ENCODE data around the gene LYZL4.

LYZL4 gene

DNA sequence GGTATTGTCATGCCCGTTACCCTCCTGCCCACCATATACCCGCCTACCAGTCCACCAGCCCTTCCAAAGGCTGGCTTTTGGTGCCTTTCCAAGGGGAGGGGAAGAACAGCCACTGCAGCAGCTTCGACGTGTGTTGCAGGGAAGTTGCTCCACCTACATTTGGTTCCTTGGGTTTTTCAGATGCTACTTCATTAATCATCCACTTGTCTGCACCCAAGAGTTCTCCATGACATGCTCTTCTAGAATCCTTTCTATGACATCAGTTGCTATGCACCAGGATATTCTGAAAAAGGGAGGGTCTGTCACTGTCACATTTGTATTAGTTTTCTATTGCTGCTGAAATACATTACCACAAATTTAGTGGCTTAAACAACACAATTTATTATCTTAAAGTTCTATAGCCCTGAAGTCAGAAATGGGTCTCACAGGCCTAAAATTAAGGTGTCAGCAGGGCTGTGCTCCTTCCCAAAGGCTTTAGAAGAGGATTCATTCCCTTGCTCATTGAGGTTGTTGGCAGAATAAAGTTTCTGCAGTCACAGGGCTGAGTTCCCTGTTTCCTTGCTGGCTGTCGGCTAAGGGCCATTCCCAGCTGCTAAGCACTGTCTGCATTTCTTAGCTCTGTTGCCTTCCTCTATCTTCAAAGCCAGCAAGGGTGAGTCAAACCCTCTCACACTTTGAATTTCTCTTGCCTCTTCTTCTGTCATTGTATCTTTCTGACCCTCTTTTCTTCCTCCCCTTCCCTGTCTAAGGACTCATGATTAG, at the start of gene LYZL4:
LYZL4 (minus strand) TSS at position 241 of the 762 bp plus-strand sequence. CDS start 3,359 bp downstream, outside the sequence.
- no peak for DNase-seq

GRCh38 chr3:42459151-42459550, 48.7 kb upstream of the LYZL4 start:
- DNase-seq, result no peak

- DNase-seq, result no peak
Observed at GRCh38 chr3:42456211-42456610, 45.8 kb upstream of the LYZL4 start.

GRCh38 chr3:42451546-42452230, 41.3 kb upstream of the LYZL4 start:
- no peak for DNase-seq

DNA sequence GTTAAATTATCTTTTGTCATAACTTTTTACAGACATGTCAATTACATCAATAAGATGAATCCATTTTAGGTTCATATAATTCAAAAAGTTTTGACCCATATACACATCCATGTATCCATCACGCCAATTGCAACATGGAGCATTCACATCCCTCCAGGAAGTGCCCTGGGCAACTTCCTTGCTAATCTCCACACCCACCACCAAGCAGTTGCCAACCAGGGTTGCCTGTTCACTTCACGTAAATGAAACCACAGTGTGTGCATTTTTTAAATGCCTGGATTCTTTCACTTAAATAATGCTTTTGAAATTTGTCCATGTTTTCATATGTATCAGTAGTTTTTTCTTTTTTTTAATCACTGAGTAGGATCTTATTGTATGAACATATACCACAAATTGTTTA, 40.7 kb upstream of the LYZL4 start:
- no peak for DNase-seq

DNA sequence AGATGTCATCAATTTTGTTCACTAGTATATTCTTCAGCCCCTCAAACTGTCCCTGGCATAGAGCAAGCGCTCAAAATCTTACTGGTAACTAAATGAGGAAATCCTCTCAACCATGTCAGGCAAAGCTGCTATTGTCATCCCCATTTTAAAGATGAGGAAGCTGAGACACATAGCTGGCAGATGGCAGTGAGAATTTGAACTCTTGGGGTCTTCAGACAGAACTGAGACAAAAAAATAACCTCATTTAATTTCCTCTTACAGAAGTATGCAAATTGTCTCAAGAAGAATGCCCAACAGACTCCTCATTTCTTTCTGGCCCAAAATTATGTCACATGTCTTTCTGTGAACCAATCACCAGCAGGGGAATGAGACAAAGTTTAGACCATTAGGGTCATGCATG, 40.2 kb upstream of the LYZL4 start:
- DNase-seq, result no peak

DNA sequence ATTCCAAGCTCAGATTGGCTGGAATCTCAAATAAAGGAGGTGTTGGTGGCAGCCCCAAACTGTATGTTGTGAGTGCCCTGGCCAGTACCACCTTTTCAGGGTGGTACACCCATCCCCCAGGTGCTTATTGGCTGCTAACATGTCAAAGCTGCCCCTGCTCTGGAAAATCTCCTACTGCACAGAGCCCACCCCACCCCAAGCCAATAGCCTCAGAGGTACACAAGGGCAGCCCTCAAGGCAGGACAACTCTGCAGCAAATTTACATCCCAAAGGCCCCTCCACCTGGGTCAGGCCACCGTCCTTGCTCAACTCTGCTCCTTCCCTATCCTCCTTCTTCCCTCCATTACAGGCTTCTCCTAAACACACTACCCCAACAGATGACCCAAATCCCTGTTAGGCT, 37.1 kb upstream of the LYZL4 start:
- no peak for DNase-seq

- no peak for DNase-seq
Observed at GRCh38 chr3:42446111-42447050, 36.0 kb upstream of the LYZL4 start.

DNA sequence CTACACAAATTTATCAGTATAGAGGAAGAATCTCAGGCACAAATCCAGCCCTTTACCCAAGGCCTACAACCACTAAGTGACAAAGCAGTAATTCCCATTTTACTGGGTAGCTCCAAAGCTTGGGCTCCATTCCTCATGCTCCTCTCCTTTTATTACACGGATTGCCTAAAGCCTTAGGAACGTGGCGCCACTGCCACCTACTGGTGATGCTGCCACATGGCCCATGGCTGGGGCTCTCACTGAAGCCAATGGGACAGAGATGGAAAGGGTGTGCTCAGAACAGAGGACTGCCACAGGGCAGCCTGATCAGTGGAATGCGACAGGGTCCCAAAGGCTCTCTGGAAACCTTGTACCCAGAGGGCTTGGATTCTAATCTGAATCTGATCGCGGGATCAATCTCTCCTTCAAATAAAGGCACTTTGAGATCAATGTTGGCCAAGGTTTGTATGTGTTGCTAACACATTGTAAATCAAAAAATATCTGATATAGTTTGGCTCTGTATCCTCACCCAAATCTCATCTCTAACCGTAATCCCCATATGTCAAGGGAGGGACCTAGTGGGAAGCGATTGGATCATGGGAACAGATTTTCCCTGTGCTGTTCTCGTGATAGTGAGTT, 33.5 kb upstream of the LYZL4 start:
- peak; percentile 76 for DNase-seq

DNA sequence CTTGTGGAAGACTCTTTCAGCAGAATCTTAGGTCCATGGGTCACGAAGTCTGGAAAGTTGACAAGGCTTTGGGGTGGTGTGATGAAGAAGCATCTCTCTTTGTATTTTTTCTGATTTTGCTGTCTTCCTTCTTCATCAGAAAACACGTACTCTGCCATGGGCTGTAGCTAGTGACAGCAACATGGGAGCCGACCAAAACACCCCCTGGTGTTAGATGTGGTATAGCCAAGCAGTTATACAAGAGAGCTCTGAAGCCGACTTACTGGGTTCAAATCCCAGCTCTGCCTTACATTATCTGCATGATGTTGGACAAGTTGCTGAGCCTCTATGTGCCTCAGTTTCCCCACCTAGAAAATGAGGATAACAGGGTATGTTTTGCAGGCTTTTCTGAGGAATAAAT, 32.9 kb upstream of the LYZL4 start:
- no peak for DNase-seq

- DNase-seq, result no peak
Observed at GRCh38 chr3:42442640-42443039, 32.2 kb upstream of the LYZL4 start.

DNA sequence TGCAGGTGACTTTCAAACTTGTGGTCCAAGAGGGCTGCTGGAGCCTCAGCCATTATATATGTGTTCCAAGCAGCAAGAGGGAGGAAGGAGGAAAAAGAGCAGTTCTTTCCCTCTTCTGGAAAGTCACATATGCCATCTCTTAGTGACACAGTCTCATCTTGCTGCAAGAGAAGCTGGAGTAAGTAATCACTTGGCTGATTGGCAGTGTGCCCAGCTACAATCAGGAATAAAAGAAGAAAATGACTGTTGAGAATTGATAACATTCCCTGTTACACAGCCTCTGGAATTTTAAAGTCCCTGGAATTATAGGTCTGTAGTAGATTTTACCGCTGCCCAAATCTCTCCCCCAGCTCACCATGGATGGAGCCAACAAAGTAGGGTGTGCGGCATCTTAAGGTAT, 31.4 kb upstream of the LYZL4 start:
- no peak for DNase-seq

GRCh38 chr3:42440924-42441323, 30.5 kb upstream of the LYZL4 start:
- no peak for DNase-seq

DNA sequence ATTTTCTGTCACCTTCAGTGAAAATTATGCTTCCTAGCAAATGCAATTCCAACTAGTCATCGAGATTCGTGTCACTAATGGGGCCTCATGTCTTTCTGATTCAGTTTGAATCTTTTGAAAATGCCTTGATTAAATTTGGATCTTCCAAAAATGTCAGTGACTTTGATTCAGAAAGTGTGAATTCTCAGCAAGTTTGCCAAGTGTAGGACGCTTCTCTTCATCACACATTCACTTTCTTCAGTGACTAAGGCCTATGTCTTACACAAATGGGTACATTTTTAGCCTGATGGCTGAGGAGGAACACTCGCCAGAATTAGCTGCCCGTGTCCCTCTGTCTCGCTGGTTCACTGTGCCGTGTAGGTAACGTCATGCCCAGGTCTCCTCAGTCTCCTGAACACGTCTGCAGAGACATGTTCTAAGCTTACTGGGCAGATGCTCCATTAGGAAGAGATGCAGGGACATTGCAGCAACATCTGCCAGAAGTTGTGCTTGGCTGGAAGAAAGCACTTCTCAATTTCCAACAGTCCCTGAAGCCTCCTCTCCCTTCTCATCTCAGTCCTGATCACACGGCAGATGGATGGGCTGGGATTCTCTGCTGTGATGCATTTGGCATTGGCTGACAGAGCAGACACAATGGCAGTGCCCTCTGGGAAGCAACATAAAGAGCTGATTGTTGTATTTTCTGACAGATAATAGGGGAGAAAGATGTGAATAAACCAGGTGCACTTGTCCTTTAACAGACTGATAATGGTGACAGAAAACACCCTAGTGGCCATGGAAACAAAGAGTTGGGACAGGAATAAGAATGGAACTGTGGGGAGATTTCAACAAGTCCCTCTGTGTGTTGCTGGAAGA, 29.1 kb upstream of the LYZL4 start:
- no peak for DNase-seq

DNA sequence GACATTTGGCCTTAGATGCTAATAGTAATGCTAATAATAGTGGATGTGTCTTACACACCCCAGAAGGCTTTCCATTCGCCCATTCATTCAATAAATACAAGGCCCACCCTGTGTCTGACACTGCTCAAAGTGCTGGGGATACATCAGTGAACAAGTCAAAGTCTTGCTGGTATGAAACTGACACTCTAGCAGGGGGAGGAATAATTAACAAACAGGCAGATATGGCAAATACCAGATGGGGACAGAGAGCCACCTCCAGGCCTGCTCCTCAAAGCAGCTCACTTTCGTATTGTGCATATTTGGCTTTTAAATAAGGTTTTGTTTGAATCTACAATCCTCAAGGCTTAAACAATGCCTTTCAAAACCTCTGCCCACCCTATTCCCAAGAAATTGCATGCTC, 28.3 kb upstream of the LYZL4 start:
- no peak for DNase-seq

- DNase-seq, result no peak
Observed at GRCh38 chr3:42438193-42438592, 27.8 kb upstream of the LYZL4 start.

DNA sequence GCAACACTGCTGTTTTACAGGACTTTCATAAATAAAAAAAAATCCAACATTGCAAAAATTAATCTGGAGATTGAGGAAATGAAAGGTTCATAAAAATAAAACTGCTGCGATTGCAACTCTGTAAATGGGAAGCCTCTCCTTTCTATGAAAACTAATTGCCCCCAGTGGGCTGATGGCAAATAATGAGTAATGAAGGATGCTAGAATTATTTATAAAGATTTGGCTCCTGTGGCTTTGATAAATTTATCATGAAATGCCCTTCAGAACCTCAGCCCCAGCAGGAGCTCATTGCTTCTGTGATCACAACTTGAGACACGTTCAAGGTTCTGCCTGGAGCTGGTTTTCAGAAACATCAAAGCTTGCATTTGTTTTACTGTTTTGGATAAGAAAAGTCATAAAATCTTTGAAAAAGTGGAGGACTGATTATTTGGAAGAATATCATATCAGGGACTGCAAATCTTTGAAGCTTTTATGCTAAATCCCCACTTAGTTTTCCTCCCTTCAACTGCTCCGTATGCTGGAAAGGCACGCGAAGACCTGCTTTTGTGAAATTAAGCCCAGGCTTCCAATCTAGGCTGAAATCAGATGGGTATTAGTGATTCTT, 24.5 kb upstream of the LYZL4 start:
- DNase-seq, result no peak

DNA sequence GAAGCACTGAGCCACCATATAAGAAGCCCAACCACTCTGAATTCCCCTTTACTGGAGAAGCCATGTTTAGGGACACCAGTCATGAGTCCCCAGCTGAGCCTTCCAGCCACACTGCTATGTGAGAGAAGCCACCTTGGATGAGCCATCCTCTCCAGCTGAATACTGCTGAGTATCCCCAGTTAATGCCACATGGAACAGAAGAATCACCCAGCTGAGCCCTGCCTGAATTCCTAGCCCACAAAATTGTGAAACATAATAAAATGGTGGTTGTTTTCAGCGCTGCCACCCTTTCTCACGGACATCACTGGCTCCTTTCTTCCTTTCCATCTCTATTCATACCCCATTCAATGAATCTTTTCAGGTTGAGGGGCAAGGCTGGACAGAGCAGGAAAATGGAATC, 22.1 kb upstream of the LYZL4 start:
- DNase-seq, result no peak

- DNase-seq, result no peak
Observed at GRCh38 chr3:42430781-42431532, 20.5 kb upstream of the LYZL4 start.

DNA sequence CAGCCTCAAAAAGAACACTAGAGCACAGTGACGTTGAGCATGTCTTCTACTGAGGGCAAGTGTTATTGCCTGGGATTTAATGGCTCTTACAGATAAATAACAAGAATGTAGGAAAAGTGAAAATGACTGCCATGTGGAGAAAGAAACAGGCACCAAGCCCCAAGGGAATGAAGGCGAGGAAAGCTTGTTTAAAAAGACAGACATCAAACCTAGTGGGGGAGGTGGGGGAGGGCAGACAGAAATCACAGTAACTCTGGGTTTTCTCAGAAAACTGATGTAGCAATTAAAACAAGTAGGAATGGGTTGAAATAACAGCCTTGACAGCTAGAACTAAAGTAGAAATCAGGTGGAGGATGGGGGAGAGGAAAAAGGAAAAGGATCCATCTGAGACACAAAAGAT, 18.4 kb upstream of the LYZL4 start:
- no peak for DNase-seq
